OCI-LY1 (cell line): ENCODE measurements around the gene CDK5RAP3.

ENCODE experiments used
- CTCF ChIP-seq: fragments of 200-600 bp; sonication (generic), shearing (Covaris generic); IDR thresholded peaks from 2 replicates; pipeline ENCODE4 v1.5.1; 2017; ENCODE audit warnings: mild to moderate bottlenecking, antibody characterized with exemption, low read length, moderate library complexity, mixed read lengths
- EZH2 ChIP-seq: fragments of 200-600 bp; sonication (generic), shearing (Covaris generic); IDR thresholded peaks from 2 replicates; pipeline ENCODE4 v1.8.0; 2017; ENCODE audit warnings: borderline replicate concordance, mixed run types, mild to moderate bottlenecking, antibody characterized with exemption, low read length, moderate library complexity, mixed read lengths

DNA sequence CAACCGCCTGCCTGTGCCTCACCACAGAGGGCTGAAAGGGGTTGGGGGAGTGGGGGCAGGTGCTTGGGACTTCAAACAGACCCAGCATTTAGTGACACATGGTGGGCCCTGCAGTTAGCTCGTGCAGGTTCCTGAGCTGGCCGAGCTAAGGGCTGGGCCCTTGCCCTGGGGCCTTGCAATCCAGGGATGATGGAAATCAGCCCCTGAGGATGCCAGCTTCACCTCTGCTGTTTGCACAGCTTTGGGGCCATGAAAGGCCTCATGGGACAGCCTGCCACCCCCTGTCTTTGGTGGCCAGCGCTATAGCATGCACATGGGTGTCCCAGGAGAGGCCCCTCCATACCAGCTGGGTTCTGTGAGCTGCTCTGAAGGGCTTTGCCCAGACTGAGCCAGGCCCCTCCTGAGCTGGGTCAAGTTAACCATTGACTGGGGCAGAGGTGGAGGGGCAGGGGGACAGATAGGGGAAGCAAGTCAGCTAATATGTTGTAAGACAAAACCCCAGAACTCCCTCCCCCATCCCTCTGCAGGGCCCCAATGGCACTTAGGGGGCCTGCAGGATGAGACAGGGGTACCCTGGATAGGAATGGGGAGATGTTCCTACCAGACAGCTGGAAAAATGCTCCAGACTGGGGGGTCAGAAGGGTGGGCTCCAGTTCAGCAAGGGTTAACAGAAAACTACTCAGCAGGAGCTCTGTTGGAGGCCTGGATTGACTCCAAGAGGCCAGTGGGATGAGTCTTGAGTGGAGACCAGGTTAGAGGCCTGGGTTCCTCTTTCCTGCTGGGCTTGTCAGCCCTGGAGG lies 13.9 kb upstream of the CDK5RAP3 start:
- no peak for TF ChIP-seq CTCF
- TF ChIP-seq EZH2 = no peak
